HG02588 (cell line): ENCODE measurements around the gene NT5DC1.

Source experiments
- ATAC-seq: cut with Tn5 transposase; IDR thresholded peaks from one replicate; pipeline ENCODE4 v1.9.1; 2021; ENCODE audit warnings: mild to moderate bottlenecking, moderate library complexity; ENCODE audit not compliant: unreplicated experiment

The NT5DC1 gene

DNA sequence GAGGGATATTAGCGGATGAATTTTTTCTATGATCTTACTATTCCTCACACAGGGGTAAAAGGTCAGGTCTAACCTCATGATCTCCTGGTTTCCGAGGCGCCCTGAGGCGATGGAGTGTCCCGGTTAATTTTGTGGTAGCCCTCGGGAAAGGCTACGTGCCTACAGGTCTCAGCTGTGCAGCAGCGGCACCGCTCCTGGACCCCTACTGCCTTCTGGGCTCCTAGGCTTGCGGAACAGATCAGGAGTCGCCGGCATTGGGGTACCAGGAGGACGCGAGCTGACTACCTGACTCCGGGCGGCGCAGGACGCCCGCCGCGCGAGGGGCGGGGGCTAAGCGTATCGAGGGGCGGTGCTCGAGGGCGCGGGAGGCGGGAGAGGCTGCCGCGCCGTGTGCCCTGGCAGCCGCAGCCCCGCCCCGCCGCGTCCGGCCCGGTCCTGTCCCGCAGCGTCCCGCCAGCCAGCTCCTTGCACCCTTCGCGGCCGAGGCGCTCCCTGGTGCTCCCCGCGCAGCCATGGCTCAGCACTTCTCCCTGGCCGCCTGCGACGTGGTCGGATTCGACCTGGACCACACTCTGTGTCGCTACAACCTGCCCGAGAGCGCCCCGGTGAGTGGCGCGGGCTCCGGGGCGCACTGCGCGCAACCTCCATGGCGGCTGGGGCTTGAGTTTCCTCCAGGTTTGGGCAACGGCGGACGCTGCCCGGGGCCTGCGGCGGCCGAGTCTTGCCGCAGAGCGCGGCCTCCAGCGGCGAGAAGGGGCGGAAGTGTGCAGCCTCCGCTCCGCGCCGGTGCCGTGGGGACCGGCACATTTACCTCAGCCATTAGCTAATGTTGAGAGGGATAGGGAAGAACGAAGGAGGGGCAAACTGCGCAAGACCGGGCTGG, at the start of gene NT5DC1:
Gene NT5DC1, plus strand, starts transcription at position 435 of the 883 bp plus-strand sequence. Its CDS starts 78 bp downstream, at position 513.
- peak; percentile 88 for ATAC-seq

DNA sequence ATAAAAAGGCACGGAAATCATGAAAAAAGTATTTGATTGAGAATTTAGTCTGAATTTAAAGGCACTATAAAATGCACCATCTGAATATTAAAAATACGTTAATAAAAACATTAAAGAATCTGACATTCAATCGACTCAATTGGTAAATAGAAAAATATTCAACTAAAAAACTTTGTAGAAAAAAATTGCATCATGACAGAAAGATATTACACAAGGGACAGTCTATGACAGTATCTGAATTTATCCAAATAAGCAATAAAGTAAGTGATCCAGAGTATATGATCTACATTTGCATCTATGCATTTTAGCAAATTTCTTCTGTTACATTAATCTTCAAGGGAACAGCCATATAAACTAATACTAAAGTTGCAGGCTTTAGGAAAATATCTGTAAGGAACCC, 49.4 kb upstream of the NT5DC1 start:
- no peak for ATAC-seq

DNA sequence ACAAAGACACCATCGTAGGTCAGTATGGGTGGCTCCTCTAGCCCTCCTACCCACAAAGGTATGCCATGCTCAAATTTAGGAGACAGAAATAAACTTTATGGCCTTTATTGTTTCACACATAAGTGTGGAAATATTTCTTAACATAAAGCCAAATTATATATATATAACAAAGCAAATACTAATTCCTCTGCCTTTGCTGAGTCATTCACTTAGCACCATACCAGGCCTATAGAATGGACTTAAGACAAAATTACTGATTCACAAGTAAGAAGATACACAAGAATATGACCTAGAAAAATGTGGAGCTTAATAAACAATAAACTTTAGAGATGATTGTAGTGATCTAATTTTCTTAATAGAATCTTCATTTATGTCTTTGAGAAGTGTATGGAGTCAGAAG, 45.1 kb upstream of the NT5DC1 start:
- ATAC-seq, result no peak

DNA sequence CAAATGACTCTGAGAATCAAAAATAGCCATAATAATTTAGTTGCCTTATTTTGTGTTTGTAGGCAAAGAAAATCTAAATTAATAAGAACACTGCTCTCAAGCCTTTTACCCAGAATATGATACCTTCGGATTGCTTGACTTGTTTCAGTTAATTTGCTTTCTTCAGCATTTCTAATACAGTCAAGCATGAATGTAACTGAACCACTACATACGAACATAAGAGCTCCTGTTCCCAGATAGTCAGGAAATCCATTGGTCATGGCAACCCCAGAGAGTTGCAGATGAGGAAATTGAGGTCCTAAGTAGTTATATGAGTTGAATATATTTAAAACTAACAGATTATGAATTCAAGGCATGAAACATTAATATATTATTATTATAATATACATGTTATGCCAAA, 42.9 kb upstream of the NT5DC1 start:
- no peak for ATAC-seq

DNA sequence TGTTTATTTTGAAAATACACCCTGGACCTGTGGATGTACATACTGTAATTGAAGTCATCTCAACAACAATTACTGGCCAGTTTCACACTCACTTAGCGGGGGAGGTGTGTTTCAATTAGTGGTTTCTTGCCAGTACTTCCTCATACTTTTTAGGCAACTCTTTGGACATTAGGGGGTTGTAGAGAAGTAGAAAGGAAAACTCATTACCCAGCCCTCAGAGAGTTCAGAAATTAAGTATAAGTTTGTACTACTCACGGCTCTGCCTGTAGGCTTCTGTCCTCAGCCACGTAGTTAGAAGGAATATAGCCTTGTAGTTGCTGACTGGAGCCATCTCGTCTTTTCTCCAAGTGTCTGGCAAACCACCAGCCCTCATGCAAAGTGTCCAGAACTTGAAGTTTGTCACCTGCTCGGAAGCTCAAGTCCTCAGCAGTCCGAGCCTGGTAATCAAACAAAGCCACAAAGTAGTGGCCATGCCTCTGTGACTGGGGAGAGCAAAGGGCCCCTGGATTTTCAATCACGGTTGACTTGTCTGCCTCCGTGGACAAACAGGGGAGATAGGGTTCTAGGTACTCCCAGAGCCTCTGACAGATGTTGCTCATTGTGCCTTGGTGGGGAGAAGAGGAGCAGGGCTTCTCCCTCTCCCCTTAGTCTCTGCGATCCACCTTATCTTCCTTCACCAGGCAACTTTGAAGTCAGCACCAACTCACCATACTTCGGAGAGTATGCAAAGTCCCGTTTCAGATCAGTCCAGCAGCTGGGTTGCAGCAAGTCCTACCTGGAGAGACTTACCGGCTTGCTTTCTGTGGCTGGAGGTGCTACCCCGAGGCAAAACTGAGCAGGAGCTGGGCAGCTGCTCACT, 40.7 kb upstream of the NT5DC1 start:
- peak; percentile 72 for ATAC-seq

DNA sequence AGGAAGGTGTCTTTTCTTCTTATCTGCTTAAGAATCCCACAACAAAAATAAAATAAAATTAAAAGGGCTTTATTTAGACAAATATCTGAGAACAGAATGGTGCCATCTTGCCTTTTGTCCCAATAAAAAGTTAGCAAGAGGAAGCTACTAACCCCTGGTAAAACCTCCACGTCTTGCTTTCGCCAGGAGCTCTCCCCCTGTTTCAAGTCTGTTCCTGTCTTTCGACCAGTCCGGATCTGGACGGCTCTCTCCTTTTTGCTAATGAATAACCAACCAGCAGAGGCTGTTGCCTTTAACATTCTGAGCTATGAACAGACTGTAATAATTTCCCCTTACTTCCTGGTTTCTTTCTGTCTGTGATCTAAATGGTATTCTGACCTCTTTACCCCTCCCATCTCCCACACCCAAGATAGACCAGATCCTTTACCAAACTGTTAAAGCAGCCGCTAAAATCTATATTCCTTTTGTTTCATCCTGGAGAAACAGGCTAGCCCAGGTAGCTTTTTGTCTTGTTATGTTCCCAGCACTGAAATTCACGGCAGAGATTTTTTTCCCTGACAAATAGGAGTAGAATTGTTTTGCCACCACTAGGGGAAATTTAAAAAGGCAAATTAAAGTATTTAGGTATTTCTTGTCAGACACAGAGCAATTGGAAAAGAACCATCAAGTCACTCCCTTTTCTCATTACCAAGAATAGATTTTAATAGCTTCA, 39.9 kb upstream of the NT5DC1 start, which contains the start of gene FRK:
Gene FRK, minus strand, starts transcription at position 320 of the 712 bp plus-strand sequence. CDS start 580 bp downstream, outside the sequence.
- ATAC-seq, result peak; percentile 49

DNA sequence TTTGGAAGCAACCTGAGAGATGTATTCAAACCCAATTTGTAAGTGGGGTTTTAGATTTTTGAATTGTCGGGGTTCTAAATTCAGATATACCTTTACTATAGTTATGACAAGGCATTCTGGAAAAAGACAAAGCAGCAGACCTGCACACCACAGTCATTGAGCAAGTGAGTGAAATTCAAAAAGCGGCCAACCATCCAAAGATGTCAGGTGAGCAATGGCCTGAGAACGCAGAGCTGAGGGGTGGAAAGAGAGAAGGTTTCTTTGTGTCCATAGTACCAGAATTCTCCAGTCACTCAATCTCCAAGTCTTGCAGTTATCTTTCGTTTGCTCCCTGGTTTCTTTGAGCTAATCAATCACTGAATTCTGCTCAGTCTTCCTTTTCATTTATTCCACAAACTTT, 38.2 kb upstream of the NT5DC1 start:
- no peak for ATAC-seq

DNA sequence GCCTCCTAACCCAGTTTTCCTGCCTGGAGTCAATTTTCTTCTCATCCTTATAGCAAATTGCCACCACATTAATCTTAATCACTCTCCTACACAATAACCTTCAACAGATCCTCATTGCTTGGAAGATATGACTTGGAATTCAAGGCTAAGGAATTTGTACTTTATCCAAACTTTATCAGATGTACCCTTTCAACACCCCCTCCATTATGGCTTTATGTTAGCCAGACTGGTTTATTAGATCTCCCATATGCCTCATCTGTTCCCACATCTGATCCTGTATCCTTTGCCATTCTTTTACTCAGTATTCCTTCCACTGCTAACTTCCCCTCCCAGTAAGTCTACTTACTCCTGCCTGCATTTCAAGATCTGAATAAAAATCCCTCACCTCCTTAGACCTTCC, 36.0 kb upstream of the NT5DC1 start:
- ATAC-seq, result no peak

DNA sequence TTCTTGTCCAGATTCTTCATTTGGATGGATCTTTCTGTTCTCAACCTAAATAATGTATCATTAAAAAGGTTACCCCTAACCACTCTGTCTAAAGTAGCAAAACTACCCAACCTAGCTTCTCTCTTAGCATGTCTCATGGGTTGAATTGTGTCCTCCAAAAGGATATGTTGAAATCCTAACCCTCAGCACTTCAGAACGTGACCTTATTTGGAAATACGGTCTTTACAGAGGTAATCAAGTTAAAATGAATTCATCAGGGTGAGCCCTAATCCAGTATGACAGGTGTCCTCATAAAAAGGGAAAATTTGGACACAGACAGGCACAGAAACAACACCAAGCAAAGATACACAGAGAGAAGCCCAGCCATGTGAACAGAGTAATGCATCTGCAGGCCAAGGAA, 33.9 kb upstream of the NT5DC1 start:
- no peak for ATAC-seq

DNA sequence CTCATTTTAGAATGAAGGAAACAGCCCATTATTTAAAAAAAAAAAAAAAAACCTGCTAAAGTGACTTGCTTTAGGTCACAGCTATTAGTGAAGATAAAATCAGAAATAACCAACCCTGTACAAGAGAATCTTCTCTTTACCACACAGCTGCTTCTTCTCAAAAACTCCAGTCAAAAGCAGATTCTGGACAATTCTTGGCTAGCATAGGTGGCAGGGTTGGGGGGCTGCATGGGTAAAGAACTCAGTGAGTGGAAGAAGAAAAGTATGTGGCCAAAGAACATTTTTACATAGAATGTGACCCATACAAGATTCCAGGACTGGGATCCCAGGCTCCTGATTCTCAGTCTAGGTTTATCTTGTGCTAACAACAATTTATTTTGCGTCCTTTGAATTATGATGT, 30.6 kb upstream of the NT5DC1 start:
- no peak for ATAC-seq

DNA sequence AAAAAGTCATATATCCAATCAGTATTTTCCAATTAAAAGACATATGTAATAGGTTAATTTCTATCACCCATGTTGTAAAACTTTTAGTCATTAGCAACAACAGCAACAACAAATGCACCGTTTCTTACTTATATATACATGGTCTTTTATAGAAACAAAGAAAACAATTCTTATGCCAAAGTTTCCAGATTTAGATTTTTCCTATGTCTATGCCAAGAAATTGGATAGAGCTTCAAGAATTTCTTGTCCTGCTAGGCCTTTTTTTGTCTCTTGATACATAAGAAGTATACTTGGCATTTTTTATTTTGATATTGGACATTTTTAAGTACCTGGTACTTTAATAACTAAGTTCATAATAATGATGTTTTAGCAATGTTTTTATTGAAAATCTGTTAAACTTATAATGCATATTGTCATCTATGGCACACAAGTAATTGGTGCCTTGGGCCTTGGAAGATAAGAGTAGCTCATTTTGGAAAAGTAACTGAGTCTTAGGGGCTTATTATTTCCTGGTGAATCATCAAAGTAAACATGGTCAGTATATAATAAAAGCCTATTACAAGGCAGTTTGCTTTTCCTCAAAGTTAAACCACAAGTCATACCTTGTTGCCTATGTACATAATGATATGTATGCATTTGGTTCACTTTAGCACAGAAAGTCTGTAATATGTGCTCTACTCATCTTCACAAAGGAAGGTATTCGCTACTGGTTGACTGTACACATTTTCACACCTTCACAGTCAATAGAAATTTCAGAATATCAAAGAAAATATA, 29.9 kb upstream of the NT5DC1 start:
- ATAC-seq, result no peak

DNA sequence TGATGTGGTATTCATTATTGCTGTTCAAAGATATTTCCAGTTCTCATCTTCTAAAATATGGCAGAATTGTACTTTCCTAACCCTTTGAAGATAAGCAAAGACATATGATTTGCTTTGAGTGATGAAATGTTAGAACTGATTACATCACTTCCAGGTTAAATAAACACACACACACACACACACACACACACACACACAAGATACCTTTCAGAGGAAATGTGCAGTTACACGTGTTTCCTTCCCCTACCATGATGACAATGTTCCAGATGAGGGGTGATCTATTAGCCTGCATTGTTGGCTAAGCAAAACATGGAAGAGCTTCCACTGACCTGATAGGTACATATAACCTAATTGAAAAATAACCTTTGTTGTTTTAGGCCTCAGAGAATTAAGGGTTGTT, 28.3 kb upstream of the NT5DC1 start:
- no peak for ATAC-seq

DNA sequence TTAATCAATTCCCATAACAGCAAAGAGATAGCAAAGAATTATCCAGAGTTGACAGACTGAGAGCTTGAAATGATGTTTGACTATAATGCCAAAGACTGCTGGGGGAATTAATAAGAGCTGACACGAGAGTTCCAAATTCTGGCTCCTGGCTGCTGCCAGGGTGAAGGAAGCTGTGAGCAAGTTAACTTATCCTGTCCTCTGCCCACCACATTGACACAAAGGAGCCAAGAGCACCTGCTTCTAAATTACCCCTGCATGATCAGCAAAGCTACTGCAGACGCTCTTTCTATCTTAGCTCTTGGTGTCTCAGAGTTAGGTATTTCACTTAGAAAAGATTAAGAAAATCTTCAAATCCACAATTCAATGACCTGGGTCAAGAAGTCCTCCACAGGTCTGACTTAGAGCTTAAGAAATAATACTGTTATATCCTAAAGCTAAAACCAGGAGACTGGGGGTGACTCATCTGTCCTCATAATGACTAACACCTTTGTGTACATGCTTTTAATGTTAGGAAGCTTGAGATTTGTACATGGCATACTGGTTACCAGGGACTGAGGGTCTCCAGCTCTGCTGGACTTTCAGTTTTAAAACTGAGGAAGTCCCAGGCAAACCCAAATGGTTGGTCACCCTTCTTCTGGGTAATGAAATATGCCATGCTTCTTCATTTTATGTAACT, 26.8 kb upstream of the NT5DC1 start:
- no peak for ATAC-seq

DNA sequence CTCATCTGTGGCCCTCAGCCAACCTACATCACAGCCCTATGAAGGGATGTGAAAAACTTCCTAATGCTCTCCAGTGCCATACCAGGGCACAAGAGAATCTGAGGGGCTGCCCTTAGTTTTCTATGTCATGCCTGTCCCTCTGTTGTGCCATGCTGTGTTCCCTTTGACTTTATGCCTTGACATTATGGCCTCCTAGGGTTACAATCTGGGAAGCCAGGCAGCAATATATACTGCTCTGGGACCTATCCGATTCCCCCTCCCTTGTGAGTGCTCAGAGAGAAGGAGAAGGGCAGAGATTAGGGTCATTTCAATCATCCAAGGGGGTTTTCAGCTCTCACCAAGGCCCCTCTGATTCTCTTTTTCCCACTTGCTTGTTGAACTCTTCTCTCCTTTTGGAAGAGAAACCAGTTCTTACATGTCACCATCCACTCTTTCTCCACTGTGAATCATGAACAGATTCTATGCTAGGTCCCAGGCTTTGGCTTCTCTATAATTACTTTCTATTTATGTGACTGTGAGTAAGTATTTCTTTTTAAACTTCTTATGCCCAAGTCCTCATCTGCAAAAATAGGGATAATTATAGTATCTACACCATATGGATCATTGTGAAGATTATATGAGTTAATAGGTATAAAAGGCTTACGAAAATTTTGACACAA, 25.8 kb upstream of the NT5DC1 start:
- no peak for ATAC-seq

DNA sequence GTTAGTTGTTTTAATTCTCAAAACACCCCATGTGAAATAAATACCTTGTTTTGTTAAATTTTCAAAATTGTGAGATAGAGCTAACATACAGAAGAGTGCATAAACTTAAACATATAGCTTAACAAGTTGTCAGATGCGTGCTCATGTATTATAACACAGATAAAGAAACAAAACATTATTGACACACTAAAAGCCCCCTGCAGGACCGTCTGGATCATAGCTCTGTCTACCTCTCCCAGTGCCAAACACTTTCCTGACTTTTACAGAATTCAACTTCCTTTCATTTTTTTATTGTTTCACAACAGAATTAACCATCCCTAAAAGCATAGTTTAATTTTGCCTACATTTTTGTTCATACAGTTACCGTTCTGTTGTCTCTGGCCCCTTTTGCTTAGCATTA, 22.1 kb upstream of the NT5DC1 start:
- ATAC-seq, result no peak

DNA sequence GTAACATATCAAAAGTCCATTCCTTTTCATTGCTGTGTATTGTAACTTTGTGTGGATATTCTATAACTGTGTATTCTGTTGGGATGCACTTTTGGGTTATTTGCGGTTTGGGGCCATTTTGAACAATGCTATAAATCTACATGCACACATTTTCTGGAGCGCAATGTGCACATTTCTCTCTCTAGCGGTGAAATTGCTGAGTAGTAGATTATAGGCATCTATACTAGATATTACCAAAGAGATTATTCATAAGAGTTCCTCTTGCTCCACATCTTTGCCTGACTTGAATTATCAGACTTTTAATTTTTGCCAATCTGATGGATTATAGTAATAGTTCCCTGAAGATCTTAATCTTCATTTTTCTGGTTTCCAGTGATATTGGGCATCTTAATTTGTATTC, 21.7 kb upstream of the NT5DC1 start:
- no peak for ATAC-seq

DNA sequence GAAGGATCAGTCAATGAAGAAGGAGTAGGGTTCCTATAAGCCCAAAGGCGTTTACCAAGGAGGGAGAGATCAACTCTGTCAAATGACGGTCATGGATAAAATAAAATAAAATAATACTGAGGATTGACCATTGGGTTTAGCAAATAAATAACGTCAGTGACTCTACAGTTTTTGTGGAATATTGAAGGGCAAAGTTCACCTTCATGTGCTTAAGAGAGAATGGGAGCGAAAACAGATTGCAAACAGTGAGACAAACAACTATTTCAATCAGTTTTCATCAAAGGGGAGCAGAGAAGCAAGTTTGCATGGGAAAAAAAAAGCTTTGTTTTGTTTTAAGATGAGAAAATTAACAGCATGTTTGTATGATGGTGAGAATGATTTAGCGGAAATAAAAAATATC, 17.6 kb upstream of the NT5DC1 start:
- no peak for ATAC-seq

DNA sequence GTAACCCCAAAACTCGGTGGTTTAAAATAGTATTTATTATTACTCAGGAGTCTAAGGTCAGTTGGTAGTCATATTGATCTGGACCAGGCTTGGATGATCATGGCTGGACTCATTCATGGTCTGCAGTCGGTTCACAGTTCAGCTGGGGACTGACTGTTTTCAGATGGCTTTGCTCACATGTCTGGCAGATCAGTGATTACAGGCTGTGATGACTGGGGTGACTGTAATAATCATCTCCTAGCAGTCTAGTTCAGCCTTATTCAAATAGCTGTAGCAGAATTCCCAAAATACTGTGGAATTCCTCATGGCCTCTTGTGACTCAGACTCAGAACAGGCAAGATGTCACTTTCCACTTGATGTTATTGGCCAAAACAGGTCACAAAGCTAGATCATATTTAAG, 16.4 kb upstream of the NT5DC1 start:
- no peak for ATAC-seq

DNA sequence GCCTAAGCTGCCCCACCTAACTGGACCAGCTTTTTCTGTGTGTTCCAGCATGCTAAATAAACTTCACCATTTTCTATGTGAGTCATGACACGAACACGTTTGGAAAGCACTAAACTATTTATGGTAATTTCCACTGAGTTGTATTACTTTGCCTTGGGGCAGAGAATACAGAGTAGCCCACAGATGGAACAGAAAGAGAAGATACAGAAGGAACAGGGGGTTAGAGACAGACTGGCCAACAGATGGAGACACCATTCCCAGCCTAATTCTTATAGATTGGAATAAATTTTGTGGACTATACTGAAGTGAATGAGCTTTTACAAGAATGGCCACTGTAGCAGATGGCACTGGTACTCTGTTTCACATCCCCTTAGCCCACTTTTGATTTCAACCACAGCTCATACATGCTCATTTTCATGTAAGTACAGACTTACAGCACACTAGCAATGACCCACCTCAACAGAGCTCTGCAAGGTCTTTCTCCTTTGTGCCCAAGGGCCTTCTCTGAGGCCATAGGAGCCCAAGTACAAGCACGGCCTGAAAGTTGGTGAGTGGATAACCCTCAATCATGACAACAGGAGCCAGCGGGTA, 13.1 kb upstream of the NT5DC1 start:
- peak; percentile 96 for ATAC-seq
